Stimulated activated naive CD8-positive, alpha-beta T cell treated with anti-CD3 and anti-CD28 coated beads, Interleukin-15, Interleukin-2, amounts not matched to agents 100 U/mL and 50 U/mL, for 24 hours (primary cell): ENCODE data around the gene SLC41A2.
"Not testable (repeated sequence)": the region's sequence is repeated elsewhere in the genome, so short reads cannot be mapped to it uniquely, and the experiment has no call there.

ENCODE experiments used
- ATAC-seq: fragments of 150-1000 bp; cut with Tn5 transposase; one replicate; pipeline ENCODE4 v1.10.0; 2021
- DNase-seq: peaks from one replicate; pipeline ENCODE4 v3.0.0; 2021

Gene SLC41A2

DNA sequence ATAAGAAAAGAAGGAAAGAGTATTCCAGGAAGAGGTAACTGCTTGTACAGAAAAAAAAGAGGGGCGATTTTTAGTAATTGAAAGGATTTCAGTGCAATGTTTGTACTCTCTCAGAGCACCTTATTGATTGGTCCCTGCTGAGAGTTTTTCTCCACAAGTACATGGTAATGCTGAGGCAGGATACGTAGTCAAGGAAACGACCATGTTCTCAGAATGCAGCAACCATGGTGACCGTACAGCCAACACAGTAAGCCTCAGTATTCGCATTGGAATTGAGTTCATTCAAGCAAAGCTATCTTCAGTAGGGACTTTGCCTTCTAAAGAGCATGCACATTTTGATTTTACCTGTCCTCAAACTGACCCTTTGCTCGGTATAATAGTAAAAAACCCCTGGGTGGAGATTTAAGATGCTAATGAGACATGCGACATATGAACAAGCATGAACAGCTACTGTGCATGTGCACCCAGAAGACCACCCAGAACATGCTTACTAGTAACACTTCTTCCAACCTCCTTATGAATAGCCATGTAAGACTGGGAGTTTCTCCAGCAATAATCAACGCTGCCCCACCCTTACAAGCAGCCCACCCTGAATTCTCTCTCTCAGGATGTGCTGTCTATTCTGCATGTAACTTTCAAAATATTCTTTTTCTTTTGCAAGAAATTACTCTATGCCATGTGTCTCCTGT, 6.2 kb upstream of the SLC41A2 start:
- no peak for DNase-seq
- ATAC-seq = no peak

GRCh38 chr12:104963757-104964156, 5.7 kb upstream of the SLC41A2 start:
- DNase-seq = no peak
- no peak for ATAC-seq

- DNase-seq (no peak), ATAC-seq (no peak)
Measured at GRCh38 chr12:104960464-104960863, 2.4 kb upstream of the SLC41A2 start.

DNA sequence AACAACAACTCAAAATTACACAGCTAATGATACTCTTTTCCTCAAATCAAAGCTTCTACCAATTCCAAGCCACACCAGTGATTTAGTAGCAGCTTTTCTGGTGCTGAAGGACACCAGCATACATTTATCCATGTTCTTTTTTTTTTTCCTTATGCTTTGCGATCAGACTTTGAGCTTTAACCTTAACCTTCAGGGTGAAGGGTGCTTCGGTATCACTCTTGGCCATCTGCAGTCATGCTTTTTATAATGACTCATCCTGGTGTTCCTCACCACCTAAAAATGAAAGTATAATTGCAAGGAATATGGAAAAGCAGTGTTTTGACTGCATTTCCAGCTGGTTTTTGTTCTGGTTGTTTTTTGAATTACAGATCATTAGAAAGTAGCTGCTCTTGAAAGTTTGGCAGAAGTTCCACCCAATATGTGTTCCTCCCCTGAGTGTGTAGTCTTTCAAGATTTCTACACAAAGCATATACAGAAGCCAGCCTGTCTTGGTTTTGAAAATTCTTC, 1.3 kb upstream of the SLC41A2 start:
- DNase-seq = no peak
- ATAC-seq = no peak

DNA sequence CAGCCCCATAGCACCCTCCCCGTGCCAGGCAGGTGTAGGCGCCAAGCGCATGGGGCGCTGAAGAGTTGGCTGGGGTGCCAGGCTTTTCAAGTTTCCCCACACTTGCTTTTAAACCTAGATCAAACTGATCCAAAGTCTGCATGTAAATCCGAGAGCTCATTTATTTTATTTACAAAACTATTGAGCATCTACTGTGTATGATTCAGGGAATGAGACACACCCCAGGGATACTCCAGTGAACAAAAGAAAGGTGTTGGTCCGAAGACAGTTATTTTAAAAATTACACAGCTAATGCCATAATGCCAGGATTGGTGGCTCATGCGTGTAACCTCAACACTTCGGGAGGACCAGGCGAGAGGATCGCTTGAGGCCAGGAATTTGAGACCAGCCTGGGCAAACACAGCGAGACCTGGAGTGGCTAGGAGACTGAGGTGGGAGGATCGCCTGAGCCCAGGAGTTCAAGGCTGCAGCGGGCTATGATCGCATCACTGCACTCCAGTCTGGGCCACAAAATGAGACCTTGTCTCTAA, 780 bp upstream of the SLC41A2 start:
- no peak for DNase-seq
- no peak for ATAC-seq

DNA sequence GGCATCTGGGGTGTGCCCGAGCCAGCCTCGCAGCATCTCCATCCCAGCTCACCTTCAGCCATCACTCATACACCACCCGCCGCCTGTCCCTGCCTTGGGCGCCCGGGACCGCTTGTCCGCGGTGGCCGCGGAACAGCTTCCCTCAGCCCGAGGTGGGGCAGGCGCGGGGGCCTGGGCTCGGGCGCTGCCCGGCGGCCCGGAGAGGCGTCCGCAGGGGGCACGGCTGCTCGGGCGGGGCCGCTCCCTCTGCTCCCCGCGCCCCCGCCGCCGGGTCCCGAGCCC, 430 bp downstream of the SLC41A2 start:
- ATAC-seq = peak; percentile 47
- no peak for DNase-seq

GRCh38 chr12:104956870-104957718, 996 bp downstream of the SLC41A2 start:
- no peak for DNase-seq
- peak; percentile 4 for ATAC-seq

DNA sequence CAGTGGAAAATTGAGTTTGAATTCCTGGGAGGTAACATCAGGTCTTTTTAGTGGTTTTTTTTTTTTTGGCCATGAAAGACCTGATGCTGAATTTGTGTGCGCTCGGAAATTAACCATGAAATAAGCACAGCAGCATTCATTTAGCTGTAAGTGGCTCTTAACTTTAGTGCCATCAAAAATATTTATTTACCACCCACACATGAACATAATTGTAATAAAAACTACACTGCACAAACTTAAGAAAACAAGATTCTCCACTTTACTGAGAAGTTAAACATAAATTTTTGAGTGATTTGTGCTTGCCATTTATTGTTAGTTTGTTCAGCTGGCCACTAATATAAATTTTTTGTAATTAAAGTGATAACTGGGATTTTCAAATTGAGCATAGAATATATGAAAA, 2.4 kb downstream of the SLC41A2 start:
- DNase-seq (no peak), ATAC-seq (no peak)

- DNase-seq = no peak
- ATAC-seq = no peak
Measured at GRCh38 chr12:104953323-104953722, 4.8 kb downstream of the SLC41A2 start.

GRCh38 chr12:104952816-104953215, 5.3 kb downstream of the SLC41A2 start:
- ATAC-seq = no peak
- DNase-seq = no peak

DNA sequence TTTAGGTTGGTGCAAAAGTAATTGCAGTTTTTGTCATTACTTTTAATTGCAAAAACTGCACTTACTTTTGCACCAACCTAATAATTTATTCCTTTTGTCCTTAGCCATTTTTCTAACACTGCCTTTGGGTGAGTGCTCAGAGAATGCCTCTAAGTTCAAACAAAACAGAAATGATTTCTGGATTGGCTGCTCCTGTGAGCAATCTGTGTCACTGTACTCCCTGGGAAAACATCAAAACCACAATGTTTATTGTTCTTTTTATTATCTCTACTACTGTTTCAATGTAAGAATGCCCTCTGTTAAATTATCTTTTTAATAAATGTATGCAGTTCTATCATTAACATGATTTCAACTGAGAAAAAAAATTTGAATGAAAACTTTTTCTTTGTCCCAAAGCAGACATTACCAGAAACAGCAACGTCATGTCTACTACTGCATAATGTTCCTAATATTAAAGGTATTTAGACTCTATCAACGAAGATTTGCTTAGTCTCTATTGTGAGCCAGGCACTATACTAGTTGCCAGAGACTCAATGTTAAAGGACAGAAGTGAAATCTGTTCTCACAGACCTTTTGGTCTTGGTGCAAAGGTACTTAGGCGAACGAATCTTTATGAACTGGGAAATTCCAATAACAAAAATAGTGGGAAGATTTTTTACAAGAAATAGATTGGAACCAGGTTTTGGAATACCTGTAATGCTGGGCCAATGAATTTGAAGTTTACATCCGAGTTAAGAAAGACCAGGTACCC, 6.2 kb downstream of the SLC41A2 start:
- DNase-seq (no peak), ATAC-seq (no peak)

- not testable (repeated sequence) for ATAC-seq, DNase-seq
Measured at GRCh38 chr12:104948716-104949115, 9.4 kb downstream of the SLC41A2 start.

GRCh38 chr12:104944252-104944651, 13.8 kb downstream of the SLC41A2 start:
- ATAC-seq = no peak
- no peak for DNase-seq

GRCh38 chr12:104943401-104943800, 14.7 kb downstream of the SLC41A2 start:
- not testable (repeated sequence) for ATAC-seq, DNase-seq

DNA sequence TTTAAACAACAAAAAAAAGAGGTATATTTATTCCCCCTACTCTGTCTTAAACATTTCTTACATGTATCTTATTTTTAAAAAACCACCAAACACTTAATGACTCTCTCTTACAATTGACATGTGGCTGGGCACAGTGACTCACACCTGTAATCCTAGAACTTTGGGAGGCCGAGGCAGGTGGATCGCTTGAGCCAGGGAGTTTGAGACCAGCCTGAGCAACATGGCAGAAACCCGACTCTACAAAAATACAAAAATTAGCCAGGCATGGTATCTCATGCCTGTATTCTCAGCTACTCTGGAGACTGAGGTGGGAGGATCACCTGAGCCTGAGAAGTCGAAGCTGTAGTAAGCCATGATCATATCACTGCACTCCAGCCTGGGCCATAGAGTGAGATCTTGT, 16.0 kb downstream of the SLC41A2 start:
- ATAC-seq = no peak
- DNase-seq = no peak

- DNase-seq (no peak), ATAC-seq (no peak)
Measured at GRCh38 chr12:104941454-104941853, 16.6 kb downstream of the SLC41A2 start.

GRCh38 chr12:104939089-104939488, 19.0 kb downstream of the SLC41A2 start:
- no peak for ATAC-seq
- DNase-seq = no peak

GRCh38 chr12:104938371-104938770, 19.7 kb downstream of the SLC41A2 start:
- ATAC-seq = no peak

GRCh38 chr12:104935886-104936285, 22.2 kb downstream of the SLC41A2 start:
- no peak for DNase-seq
- no peak for ATAC-seq

More at GRCh38 chr12:104938371-104938770, 19.7 kb downstream of the SLC41A2 start:
- DNase-seq = no peak

DNA sequence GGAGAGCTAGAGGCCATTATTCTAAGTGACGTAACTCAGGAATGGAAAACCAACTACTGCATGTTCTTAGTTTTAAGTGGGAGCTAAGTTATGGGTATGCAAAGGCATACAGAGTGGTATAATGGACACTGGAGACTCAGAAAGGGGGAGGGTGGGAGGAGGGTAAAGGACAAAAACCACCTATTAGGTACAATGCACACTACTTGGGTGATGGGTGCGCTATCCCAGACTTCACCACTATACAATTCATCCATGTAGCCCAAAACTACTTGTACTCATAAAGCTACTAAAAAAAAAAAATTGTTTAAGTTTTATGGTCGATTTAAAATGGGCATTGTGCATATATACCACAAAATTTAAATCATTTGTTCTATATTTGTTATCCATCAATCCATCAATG, 24.3 kb downstream of the SLC41A2 start:
- no peak for ATAC-seq
- no peak for DNase-seq

DNA sequence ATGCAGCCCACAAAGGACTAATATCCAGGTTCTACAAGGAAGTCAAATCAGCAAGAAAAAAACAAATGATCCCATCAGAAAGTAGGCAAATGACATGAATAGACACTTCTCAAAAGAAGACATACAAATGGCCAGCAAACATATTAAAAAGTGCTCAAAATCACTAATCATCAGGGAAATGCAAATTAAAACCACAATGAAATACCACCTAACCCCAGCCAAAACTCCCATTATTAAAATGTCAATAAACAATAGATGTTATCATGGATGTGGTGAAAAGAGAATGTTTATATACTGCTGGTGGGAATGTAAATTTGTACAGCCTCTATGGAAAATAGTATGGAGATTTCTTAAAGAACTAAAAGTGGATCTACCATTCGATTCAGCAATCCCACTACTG, 25.0 kb downstream of the SLC41A2 start:
- ATAC-seq = no peak
- DNase-seq = no peak
